OCI-LY1 (cell line): ENCODE measurements around the gene HDAC7.

ENCODE experiments used
- H2AFZ ChIP-seq: fragments of 200-600 bp; sonication (generic), shearing (Covaris generic); 2 replicates; pipeline ENCODE4 v1.6.0; 2014; ENCODE audit warnings: antibody characterized with exemption, mild to moderate bottlenecking, low read length
- H3F3A ChIP-seq: fragments of 200-600 bp; sonication (generic), shearing (Covaris generic); 2 replicates; pipeline ENCODE4 v1.6.0; 2014; ENCODE audit warnings: mild to moderate bottlenecking, antibody characterized with exemption, low read length, moderate library complexity; ENCODE audit not compliant: insufficient read depth
- H3K27ac ChIP-seq: fragments of 200-600 bp; sonication (generic); 2 replicates; pipeline ENCODE4 v1.5.1; 2014; ENCODE audit warnings: low read length, mixed run types, mild to moderate bottlenecking, low read depth; ENCODE audit not compliant: poor library complexity, severe bottlenecking
- H3K27me3 ChIP-seq: fragments of 200-600 bp; sonication (generic); 2 replicates; pipeline ENCODE4 v1.6.0; 2014; ENCODE audit warnings: antibody characterized with exemption, mild to moderate bottlenecking, low read length, moderate library complexity; ENCODE audit not compliant: insufficient read depth
- H3K36me3 ChIP-seq: fragments of 200-600 bp; sonication (generic); 2 replicates; pipeline ENCODE4 v1.6.1; 2014; ENCODE audit warnings: mild to moderate bottlenecking, antibody characterized with exemption, low read length, moderate library complexity, mixed read lengths; ENCODE audit not compliant: insufficient read depth
- H3K4me1 ChIP-seq: fragments of 200-600 bp; sonication (generic); 2 replicates; pipeline ENCODE4 v1.5.1; 2014; ENCODE audit warnings: mild to moderate bottlenecking, low read length, moderate library complexity; ENCODE audit not compliant: insufficient read depth, severe bottlenecking
- H3K4me2 ChIP-seq: fragments of 200-600 bp; sonication (generic), shearing (Covaris generic); 2 replicates; pipeline ENCODE4 v1.6.1; 2014; ENCODE audit warnings: low read length
- H3K4me3 ChIP-seq: fragments of 200-600 bp; sonication (generic); 2 replicates; pipeline ENCODE4 v1.5.1; 2014; ENCODE audit warnings: low read length, low read depth, mild to moderate bottlenecking, mixed read lengths; ENCODE audit not compliant: poor library complexity, severe bottlenecking
- H3K79me2 ChIP-seq: fragments of 200-600 bp; shearing (Covaris generic); 2 replicates; pipeline ENCODE4 v1.6.1; 2016; ENCODE audit warnings: mixed run types, low read length, mixed read lengths; ENCODE audit not compliant: insufficient read depth
- H3K9ac ChIP-seq: fragments of 200-600 bp; sonication (generic), shearing (Covaris generic); 2 replicates; pipeline ENCODE4 v1.6.1; 2014; ENCODE audit warnings: mild to moderate bottlenecking, low read length, mixed read lengths
- H3K9me2 ChIP-seq: fragments of 200-600 bp; sonication (generic), shearing (Covaris generic); 2 replicates; pipeline ENCODE4 v1.6.1; 2014; ENCODE audit warnings: low read depth, mild to moderate bottlenecking, low read length, mixed read lengths
- H3K9me3 ChIP-seq: fragments of 200-600 bp; shearing (Covaris generic); 2 replicates; pipeline ENCODE4 v1.6.1; 2014; ENCODE audit warnings: low read length, mixed read lengths
- H4K20me1 ChIP-seq: fragments of 200-600 bp; sonication (generic), shearing (Covaris generic); 2 replicates; pipeline ENCODE4 v1.6.0; 2016; ENCODE audit warnings: mild to moderate bottlenecking, low read length; ENCODE audit not compliant: insufficient read depth
- CTCF ChIP-seq: fragments of 200-600 bp; sonication (generic), shearing (Covaris generic); IDR thresholded peaks from 2 replicates; pipeline ENCODE4 v1.5.1; 2017; ENCODE audit warnings: mild to moderate bottlenecking, antibody characterized with exemption, low read length, moderate library complexity, mixed read lengths
- EZH2 ChIP-seq: fragments of 200-600 bp; sonication (generic), shearing (Covaris generic); IDR thresholded peaks from 2 replicates; pipeline ENCODE4 v1.8.0; 2017; ENCODE audit warnings: borderline replicate concordance, mixed run types, mild to moderate bottlenecking, antibody characterized with exemption, low read length, moderate library complexity, mixed read lengths

HDAC7 gene

GRCh38 chr12:47850153-47851084 lies 30.7 kb upstream of the HDAC7 start:
- H3K27ac ChIP-seq, result no peak overlapping the region
- H3K9ac ChIP-seq, result no peak overlapping the region
- no peak for TF ChIP-seq CTCF
- no peak for TF ChIP-seq EZH2

GRCh38 chr12:47849261-47849660 lies 29.6 kb upstream of the HDAC7 start:
- TF ChIP-seq CTCF (no peak), EZH2 (no peak)
- Histone ChIP-seq H3K4me2 (no peak overlapping the region), H3K79me2 (no peaks in the 10 kb centered on the region), H3K27ac (no peak overlapping the region), H3K9me3 (no peaks in the 10 kb centered on the region), H3K4me3 (no peak overlapping the region), H2AFZ (no peak overlapping the region), H3K9ac (no peak overlapping the region), H3K4me1 (no peaks in the 10 kb centered on the region), H3F3A (no peaks in the 10 kb centered on the region), H3K9me2 (no peaks in the 10 kb centered on the region), H4K20me1 (no peaks in the 10 kb centered on the region), H3K36me3 (no peaks in the 10 kb centered on the region), H3K27me3 (0 out of 2 replicates have a peak, but pooled peaks cover 4% of the 10 kb centered on the region)

More at GRCh38 chr12:47850153-47851084, 30.7 kb upstream of the HDAC7 start:
- Histone ChIP-seq H4K20me1 (no peaks in the 10 kb centered on the region), H3K36me3 (no peaks in the 10 kb centered on the region), H3K9me3 (no peaks in the 10 kb centered on the region), H3F3A (no peaks in the 10 kb centered on the region), H2AFZ (no peak overlapping the region), H3K4me2 (no peak overlapping the region), H3K27me3 (0 out of 2 replicates have a peak, but pooled peaks cover 4% of the 10 kb centered on the region), H3K4me1 (no peaks in the 10 kb centered on the region), H3K4me3 (no peak overlapping the region), H3K9me2 (no peaks in the 10 kb centered on the region), H3K79me2 (no peaks in the 10 kb centered on the region)

- TF ChIP-seq CTCF, result no peak
- TF ChIP-seq EZH2, result no peak
- H3K4me2 ChIP-seq, result no peak overlapping the region
- no peaks in the 10 kb centered on the region for H4K20me1 ChIP-seq
- no peak overlapping the region for H2AFZ ChIP-seq
- no peaks in the 10 kb centered on the region for H3K4me1 ChIP-seq
- no peak overlapping the region for H3K4me3 ChIP-seq
- no peaks in the 10 kb centered on the region for H3F3A ChIP-seq
- H3K79me2 ChIP-seq, result no peaks in the 10 kb centered on the region
- H3K36me3 ChIP-seq, result no peaks in the 10 kb centered on the region
- H3K27ac ChIP-seq, result no peak overlapping the region
- no peaks in the 10 kb centered on the region for H3K9me3 ChIP-seq
- H3K9ac ChIP-seq, result no peak overlapping the region
- 0 out of 2 replicates have a peak, but pooled peaks cover 4% of the 10 kb centered on the region for H3K27me3 ChIP-seq
- no peaks in the 10 kb centered on the region for H3K9me2 ChIP-seq
Observed at GRCh38 chr12:47848853-47849252, 29.1 kb upstream of the HDAC7 start.
